Urothelium cell line (cell line): ENCODE data around the gene CCR9.
A peak's percentile ranks its signal among the peaks of the same experiment; 100 is the strongest.

Source experiments
- DNase-seq: peaks from one replicate; pipeline ENCODE4 v3.0.0; 2011; ENCODE audit warnings: low spot score, mixed read lengths
- FAIRE-seq: peaks from 2 replicates; lab custom pipeline; 2011; peaks lifted over from hg19 to GRCh38; lab: Jason Lieb, UNC

CCR9 gene

DNA sequence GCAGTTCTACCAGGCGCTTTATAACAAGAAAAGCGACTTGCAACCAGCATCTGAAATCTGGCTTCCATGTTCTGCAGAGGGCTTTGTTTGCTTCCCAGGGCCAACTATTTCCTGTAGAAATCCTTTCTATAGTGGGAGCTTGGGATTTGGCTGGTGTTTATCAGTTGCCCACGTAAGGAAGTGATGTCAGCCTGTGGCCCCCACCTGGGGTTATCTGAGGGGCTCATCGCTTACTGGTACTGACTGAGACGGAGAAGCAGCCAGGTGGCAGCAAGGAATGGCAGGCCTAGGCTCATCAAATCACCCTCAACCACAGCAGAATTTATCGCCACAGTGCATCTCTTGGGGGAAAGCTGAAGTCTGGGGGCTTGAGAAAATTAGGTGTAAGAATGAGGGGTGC is 14.6 kb upstream of the CCR9 start:
- no peak for FAIRE-seq

DNA sequence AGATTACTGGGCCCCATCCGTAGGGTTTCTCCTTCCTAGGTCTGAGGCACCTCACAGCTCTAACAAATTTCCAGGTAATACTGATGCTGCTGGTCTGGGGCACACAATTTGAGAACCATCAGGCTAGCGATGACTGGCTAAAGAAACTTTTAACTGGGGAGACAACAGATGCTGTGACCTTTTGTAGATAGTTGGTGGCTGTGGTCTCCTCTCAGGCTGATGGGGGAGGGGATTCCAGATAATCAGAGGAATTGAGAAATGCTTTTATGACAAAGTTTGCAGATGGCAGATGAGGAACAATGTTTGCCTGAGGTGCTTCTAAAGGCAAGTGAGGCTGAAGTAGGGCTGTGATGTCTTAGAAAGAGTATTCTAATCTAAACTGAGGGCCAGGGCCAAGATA is 13.8 kb upstream of the CCR9 start:
- FAIRE-seq (no peak), DNase-seq (no peak)

More for the DNA sequence above, 14.6 kb upstream of the CCR9 start:
- no peak for DNase-seq

DNA sequence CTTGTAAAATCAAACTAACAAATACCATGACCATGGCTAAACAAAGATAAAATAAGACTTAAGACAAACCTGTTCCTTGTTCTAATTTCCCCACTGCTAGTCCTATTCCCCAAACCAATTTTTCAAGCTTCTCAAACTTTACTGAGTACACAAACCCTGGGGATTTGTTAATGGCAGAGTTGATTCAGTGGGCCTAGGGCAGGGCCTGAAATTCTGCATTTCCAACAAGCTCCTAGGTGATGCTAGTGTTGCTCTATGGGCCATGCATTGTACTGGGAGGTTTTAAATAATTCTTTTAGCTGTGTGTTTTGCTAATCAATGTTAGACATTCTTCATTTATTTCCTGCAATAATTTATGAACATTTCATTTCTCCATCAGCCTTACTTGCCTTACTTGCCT is 13.3 kb upstream of the CCR9 start:
- DNase-seq (no peak), FAIRE-seq (no peak)

DNA sequence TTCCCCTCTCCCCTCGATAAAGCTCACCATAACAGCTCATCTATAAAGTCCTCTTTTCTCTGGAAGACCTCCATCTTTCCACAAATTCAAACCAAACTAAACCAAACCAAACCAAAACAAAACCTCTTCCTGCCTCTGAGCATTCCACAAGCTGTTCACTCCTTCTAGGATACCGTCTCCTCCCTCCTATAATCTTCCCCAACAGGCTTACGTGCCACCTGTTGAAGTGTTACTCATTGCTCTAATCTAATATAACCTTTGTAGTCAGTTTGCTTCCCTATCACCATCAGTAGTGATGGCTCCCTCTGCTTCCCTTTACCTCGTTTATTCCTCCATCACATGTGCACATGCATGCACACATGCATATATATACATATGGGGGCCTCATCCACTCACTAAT is 12.7 kb upstream of the CCR9 start:
- FAIRE-seq (no peak), DNase-seq (no peak)

DNA sequence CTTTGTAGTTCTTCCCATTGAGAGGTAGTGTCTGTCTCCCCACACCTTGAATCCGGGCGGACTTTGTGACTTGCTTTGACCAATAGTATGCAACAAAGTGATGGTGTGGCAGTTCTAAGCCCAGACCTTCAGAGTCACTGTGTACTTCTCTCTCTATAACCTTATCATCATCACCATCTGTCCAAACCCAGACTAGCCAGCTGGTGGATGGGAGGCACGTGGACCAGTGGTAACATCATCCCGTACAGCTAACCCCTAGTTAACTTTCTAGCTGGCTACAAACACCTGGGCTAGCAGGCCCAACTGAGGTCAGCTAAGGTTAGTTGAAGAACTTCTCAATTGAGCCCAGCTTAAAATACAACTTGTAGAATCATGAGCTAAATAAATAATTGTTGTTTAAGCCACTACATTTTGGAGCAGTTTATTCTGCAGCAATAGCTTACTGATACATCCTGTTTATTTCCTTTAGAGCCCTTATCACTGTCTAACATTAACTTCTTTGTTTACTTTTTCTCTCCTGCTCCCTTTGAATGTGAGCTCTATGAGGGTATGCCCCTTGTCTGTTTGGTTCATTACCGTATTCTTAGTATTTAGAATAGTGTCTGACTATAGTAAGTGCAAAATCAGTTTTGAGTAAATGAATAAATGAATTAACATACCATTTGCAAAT is 11.5 kb upstream of the CCR9 start:
- DNase-seq (no peak), FAIRE-seq (no peak)

DNA sequence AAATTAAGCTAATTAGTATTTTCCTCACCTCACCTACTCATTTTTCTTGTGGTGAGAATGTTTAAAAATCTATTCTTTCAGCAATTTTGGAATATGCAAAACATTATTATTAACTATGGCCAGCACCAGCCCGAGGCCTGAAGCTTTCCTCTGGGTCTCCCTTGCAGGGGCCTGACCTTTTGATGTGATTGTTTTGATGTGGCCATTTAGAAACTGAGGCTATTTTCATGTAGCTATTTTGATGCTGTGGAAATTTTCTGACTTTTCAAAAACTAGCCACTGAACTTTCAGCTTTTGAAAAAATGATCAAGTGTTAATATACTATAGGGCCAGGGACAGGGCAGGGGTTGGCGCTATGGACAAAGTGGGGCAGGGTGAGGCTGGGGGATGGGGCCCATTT is 8.2 kb upstream of the CCR9 start:
- DNase-seq = no peak
- FAIRE-seq = no peak

DNA sequence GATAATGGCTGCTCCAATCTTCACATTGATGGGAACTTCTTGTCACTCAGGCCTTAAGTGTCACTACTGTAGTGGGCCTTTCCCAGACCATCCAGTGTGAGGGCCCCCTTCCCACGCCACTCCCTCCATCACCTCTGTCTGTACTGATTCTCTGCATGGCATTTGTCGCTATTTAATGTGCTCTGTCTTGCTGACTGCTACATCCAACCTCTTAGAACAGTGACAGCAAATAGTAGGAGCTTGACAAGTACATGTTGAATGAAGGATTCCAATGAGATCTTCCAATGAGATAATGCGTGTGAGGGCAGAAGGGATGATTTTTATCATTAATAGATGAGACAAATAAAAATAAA is 5.6 kb upstream of the CCR9 start:
- DNase-seq = no peak
- no peak for FAIRE-seq

DNA sequence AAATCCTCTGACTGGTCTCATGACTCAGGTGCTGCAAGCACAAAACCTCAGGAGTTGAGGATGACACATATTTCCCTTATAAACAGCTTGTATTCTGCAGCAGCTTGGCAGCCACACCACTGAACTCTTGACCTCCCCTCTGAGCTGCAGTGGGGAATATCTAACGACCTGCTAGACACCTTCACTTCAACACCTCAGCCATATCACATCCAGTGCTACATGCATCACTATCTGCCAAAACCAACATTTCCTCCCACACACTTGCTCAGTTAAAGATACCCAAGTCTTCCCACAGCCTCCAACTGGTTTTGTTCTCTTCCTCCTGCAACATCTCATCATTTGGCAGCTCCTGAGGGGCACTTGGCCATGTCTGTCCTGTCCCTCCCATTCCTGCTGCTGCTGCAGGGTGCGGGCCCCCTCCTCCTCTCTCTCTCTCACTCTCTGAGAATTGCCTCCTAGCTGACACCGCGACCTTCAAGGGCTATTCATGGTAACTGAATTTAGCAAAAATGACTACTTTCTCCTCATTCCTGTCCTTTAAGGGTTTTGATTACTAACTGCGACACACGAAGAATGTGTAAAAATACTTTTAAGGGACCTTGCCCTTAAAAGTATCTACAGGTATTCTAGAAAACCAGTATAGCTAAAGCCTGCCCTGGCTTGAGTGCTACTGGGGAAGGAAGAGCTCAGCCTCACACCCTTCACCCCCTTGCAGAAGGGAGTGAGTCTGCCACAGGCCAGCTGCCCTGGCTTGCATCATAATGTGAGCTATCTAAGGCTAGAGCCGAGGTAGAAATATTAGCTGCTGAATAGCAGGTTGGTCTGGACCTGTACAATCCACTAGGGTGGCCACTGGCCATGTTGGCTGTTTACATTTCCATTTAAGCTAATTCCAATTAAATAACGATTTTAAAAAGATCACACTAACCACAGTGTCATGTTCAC is 5.0 kb upstream of the CCR9 start:
- no peak for FAIRE-seq
- DNase-seq = peak; percentile 54

DNA sequence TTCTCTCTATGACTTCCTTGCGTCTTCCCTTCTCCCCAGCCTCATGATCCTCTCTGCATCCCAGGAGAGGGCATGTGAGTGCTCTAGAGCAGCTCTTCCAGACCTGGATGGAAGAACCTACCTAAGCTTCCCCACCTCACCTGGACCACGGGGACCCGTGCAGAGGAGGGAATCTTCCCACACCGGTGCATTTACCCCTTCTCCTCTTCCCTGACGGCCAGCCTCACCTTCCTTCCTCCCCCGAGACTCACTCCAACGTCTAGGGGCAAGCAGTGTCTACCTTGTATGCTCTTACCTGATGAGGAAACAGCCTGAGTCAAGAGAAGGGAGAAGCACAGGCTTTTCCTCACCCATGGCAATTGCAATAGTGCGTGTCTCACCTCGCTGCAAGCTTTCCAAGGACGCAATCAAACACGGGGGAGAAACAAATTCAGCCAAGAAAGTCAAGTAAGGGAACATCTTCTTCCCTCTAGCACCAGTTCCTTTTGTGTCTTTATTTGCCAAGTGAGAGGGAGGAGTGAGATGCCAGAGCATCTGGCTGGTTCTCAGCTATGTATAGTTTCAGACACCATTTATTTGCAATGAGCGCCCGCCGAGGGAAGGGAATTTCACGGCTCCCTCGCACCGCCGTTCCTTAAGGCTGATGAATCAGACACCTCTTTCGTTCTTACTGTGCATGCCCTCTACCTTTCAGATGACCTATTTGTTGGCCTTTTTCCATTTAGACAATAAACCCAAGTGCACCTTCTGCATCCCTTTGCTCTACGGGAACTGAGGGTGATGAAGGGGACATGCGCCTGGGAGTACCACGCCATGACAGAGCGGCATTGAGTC is 1.8 kb upstream of the CCR9 start:
- no peak for DNase-seq
- no peak for FAIRE-seq

DNA sequence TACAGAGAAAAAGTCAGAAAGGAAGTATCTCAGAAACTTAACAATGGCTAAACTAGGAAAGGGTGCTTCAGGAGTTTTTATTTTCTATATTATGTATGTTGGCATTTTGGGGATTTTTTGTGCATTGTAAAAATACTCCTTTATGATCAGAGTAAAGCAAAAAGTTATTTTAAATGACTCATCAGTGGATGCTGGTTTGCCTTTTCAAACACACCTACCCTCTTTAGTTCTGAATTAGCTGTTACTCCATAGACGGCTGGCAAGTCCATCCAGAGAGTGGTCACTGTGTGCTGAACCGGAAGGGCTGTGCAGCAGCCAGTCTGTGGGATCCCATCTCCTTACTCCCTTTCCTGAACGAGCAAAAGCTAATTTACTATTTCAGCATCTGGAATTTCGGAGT is 942 bp downstream of the CCR9 start:
- DNase-seq (no peak), FAIRE-seq (no peak)

DNA sequence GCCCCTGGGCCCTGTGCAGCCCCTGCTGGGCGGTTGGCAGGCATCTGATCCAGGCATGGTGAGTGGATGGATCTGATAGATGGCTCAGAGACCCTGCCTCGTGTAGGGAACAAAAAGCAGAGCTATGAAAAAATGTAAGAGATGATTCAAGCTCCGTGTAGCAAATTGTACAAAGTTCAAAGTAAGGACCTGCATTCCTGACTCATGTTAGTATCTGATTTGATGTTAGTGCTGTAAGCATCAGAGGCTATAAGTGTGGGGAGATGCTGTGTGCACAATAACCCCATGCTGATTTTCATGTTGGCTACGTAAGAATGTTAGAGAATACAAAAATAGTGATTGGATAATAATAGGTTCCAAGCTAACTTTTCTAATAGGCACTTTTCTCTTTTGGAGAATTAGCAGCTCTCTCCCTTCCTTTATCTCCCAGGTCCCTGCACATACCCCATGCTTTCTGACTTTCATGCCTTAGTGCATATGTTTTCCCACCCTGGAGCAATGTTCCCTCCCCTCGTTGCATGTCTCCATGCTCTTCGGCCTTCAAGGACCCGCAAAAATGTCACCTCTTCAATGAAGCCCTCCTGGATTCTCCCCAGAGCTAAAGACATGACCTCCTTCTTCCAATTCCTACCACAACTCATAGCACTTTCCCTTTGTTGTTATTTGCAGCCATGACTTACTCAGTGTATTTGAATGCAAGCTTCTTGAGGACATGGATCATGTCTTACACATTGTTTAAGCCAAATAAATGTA is 1.6 kb downstream of the CCR9 start:
- no peak for FAIRE-seq

DNA sequence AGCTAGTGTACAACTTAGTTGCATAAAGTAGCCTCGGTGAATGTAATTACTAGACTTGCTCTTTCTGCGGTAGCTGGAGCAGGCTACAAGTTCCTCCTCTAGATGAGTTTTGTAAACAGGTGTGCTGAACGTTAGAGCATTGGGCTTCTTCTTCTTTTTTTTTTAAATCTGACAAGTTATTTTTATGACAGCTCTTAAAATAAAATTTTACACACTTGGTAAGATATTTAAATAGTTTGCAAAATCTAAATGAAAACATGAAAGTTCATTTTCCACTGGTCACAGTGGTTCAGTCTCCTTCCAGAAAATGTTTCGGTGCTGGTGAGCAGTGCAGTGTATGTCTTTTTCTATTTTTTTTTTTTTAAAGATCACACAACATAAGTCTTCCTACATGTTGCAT is 3.0 kb downstream of the CCR9 start:
- FAIRE-seq = no peak
- DNase-seq = no peak

More for the DNA sequence above, 1.6 kb downstream of the CCR9 start:
- DNase-seq = no peak

DNA sequence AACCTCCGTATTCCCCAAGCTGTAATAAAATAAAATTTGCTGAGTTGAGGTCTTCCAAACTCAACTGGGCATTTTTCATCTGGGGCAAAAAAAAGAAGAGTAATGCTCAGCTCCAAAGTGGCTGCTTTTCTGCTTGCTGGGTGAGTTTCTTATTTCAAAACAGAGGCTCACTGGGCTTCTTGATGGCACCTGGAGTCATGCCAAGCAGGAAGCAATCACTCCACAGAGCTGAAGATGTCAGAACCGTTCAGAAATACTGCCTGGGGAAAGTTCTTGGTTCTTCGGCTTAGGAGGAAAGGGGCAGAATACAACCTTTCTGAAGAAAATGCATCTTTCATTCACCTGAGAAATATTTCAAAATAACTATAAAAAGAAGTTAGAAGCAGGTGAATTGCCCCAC is 4.1 kb downstream of the CCR9 start:
- DNase-seq (peak; percentile 22), FAIRE-seq (no peak)

DNA sequence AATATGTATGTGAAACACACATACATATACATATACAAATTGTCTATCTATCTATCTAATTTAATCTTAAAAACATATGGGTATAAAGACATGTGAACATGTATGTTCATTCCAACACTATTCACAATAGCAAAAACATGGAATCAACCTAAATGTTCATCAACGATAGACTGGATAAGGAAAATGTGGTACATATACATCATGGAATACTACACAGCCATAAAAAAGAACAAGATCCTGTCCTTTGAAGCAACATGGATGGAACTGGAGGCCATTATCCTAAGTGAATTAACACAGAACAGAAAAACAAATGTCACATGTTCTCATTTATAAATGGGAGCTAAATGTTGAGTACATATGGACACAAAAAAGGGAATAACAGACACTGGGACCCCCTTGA is 5.8 kb downstream of the CCR9 start:
- FAIRE-seq (no peak), DNase-seq (no peak)

DNA sequence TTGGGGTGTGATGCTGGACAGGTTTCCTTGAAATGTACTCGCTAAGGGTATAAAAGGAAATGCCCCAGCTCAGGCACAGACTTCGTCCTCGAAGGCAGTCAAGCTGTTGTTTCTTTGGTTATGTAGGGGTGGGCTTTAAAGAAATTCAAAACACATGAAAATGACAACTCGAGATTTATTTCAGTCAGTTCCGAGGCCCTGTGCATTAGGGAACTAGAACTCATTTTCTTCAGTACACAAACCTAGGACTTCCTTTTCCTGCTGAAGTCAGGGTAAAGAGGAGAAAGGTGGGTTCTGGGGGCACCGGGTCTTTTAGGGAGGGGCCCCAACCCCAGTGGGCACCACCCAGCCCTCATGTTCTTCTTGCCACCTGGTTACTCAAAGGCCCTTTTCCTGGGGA is 7.7 kb downstream of the CCR9 start:
- DNase-seq (no peak), FAIRE-seq (no peak)

DNA sequence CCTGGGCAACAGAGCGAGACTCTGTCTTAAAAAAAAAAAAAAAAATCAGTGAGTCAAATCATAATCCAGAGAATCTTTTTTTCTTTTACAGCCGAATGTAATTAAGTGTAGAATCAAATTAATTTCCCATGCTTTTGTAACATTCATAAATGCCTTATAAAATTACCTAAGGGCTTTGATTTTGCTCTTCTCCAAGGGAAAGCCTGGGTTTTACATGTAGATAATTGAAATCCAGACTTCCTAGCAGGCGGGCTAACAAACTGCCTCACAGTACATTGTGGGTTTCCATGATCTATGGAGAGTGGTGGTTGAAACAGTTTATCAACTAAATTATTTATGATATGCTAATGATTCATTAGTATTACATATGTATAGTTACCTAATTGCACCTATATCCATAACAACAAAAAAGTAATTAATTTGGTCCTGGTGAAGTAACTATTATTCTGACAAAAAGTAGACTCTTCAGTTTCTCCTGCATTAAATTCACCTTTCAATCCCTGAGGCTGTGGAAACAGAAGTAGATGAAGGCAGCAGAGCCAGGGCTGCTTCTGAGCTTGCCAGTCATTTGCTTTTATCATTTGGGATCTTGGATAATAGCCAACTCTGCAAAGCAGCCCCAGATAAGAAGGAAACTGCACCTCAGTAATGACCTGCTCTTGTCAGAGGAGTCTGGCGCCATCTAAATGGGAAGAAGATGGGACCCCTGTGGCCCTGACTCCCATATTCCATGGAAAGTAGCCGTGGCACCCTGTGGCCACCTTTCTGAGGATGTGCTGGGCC is 9.5 kb downstream of the CCR9 start:
- FAIRE-seq = no peak
- no peak for DNase-seq

DNA sequence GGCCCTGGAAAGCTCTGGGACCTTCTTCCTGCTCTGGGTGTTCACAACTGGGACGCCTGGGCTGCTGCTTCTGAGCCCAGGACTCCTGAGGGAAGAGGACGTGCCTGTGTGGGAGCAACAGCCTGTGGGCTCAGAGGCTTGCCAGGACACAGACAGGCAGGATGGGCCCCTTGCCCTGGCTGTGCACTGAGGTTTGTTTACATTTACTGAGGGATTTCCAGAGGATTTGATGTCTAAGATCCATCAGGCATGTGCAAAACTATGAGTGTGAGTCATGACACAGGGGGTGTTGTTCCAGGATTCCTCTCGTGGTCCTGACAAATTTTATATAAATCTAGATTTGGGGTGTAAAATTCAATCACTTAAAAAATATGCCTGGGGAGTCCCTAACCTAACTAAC is 10.6 kb downstream of the CCR9 start:
- FAIRE-seq (no peak), DNase-seq (peak; percentile 32)

DNA sequence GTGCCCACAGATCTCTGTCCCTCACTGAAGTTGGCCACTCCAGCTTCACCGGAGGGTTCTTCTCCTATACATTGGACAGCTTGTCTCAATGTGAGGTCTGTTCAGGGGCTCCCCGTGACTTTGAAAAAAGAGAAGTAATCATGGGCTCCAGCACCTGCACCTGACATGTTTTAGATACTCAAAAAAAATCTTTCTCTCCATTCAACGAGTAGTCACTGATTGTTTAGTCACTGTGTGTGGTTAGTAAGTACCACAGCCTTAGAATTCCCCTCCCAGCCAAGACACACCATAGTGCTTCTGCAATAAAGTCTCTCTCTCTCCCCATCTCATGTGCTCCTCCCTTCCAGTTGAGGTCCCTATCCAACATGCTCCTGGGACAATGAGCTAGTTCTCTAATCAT is 18.6 kb downstream of the CCR9 start:
- DNase-seq (no peak), FAIRE-seq (no peak)

DNA sequence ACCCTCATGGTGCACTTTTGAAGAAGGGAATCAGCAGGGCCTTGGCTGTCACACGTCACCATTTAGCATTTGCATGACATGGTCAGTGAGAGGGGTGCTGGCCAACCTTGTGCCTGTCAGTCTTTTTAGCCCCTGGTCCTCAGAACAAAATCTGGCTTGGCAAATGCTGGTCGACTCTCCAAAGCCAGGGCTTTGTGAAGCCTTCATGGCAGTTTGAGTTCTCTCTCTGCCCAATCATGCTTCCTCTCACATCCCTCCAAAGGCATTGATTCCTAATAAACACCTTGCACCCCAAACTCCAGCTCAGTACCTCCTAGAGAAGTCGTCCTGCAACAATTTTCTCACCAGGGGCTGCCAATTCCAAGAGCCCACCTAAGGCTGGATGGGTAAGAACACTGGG is 19.4 kb downstream of the CCR9 start:
- DNase-seq (no peak), FAIRE-seq (no peak)
